Activated gamma-delta T cell treated with Interleukin-2 at 50 U/mL for 16 hours (primary cell): Measurements from ENCODE around the gene HERC4.
"Not testable (repeated sequence)": the region's sequence is repeated elsewhere in the genome, so short reads cannot be mapped to it uniquely, and the experiment has no call there.

Experiments used
- DNase-seq: peaks from one replicate; pipeline ENCODE4 v3.0.0-alpha.2; 2020

Gene HERC4

DNA sequence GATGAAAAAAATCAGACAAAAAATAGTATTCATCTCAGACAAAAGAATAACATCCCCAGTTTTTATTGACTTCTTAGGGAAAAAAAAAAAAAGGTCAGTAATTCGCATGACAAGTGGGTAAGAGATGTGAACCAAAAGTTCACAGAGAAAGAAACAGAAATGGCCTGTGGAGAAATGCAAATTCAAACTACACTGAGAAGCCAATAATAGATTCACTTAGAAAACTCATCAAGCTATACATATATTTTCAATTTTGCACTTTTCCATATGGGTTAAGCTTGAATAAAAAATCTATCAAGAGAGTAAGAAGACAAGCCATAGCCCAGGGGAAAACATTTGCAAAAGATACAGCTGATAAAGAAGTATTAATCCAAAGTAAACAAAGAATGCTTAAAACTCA is 28.0 kb downstream of the HERC4 start:
- no peak for DNase-seq

DNA sequence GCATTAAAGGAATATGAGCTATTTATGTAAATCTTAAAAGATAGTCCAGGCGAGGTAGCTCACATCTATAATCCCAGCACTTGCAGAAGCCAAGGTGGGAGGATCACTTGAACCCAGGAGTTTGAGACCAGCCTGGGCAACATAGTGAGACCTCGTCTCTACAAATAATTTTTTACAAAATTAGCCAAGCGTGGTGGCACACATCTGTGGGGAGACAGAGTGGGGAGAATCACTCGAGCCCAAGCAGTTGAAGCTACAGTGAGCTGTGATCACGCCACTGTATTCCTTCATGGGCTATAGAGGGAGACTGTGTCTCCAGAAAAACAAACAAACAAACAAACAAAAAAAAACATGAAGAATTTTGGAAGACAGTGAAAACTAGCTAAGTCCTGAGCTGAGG is 28.4 kb downstream of the HERC4 start:
- no peak for DNase-seq

DNA sequence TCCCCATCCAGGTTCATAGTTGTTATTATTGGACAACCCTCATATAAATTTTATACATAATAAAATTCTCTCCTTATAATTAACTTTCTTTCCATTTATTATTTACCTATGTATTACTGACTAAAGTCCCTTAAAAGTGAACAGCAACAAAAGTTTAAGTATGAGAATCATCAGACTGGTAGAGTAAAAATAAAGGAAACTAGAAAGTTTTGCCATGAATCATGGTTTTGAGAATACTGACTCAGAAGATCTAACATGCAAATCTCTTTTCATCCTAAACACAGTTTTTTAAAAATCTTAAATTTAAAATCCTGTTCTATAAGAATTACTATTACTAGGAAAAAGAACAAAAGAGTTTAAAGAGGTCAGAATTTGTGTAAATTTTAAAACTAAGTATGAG is 32.1 kb downstream of the HERC4 start:
- no peak for DNase-seq

DNA sequence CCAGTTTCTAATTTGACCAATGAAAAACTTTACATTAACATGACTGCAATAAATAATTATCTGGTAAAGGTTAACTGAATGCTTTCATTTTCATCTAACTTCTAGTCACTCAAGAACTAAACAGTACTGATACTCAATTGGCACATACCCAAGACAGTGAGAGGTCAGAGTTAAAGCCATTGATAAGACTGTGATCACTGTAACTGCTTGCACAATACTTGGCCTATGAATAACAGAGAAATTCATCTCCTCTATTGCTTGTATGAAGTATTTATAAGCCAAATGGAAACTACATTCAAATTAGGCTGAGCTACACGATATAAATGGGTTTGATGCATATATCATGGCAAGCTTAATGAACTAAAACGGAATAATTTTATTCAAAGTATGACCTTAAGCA is 43.0 kb downstream of the HERC4 start:
- no peak for DNase-seq

DNA sequence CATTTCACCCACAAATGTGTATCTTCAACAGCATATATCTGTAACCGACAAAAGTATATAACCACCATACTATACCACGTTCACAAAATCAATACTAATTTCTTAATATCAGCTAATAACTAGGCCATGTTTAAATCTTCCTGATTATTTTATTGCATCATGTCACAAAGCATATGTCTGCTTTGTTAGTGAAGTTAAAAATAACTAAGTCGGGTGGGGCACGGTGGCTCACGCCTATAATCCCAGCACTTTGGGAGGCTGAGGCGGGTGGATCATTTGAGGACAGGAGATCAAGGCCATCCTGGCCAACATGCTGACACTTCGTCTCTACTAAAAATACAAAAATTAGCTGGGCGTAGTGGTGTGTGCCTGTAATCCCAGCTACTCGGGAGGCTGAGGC is 47.7 kb downstream of the HERC4 start:
- no peak for DNase-seq

DNA sequence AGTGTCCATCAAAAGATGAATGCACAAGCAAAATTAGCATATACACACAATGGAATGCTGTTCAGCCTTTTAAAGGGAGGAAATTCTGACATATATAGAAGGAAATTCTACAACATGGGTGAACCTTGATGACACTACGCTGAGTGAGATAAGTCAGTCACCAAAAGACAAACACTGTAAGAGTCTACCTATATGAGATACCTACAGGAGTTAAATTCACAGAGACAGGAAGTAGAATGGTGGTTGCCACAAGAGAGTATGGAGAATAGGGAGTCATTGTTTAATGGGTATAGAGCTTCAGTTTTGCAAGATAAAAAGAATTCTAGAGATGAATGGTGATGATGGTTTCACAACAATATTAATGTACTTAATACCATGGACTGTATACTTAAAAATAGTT is 51.8 kb downstream of the HERC4 start:
- DNase-seq = no peak

DNA sequence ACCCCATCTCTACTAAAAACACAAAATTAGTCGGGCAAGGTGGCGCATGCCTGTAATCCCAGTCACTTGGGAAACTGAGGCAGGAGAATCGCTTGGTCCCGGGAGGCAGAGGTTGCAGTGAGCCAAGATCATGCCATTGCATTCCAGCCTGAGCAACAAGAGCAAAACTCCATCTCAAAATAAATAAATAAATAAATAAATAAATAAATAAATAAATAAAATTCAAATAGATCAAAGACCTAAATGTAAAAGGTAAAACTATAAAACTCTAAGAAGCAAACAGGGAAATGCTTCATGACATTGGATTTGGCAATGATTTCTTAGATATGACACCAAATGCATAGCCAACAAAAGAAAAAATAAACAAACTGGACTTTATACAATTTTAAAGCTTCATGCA is 52.8 kb downstream of the HERC4 start:
- not testable (repeated sequence) for DNase-seq

DNA sequence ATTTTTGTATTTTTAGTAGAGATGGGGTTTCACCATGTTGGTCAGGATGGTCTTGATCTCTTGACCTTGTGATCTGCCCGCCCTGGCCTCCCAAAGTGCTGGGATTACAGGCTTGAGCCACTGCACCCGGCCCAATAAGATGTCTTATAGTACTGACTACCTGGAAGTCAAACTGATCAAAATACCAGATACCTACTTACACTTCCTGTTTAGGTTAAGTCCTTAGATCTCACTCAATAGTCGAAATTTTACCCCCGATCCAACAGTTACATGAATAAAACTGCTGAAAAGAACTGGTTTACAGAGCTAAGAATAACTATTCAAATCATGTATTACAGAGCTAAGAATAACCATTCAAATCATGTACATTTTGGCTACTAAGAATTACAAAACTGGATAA is 58.6 kb downstream of the HERC4 start:
- not testable (repeated sequence) for DNase-seq

DNA sequence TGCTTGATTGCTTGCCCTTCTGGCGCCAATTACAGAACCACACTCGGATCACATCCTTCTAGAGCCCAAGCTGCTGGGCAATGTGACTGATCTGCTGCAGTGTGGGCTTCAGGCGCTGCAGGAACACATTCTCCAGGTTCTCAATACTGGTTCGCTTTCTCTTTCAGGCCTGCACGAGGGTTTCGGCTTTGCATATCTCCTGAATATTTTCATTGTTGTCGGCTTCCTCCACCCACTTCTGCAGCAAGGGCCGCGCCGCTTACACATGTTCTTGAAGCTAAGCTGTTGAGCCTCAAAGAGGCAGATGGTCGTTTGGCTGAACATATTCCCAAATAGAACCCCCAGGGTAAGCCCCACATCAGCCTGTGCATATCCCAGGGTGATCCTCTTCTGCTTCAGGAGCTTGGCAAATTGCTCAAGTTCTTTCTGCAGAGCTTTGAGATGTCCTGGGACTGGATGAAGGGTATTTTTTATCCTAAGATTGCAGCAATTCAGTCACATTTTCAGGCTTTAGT is 64.6 kb downstream of the HERC4 start:
- no peak for DNase-seq

DNA sequence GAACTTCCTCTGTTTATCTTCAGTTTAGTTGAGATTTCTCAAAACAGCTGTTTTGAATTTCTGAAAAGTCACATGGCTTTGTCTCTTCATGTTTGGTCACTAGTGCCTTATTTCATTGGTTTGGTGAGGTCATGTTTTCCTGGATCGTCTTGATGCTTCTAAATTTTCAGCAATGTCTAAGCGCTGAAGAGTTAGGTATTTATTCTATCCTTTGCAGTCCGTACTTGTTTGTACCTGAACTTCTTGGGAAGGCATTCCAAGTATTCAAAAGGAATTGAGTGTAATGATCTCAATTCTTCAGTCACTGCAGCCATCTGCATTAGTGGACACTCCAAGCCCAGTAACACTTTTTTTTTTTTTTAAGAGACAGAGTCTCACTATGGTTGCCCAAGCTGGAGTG is 67.7 kb downstream of the HERC4 start:
- no peak for DNase-seq

DNA sequence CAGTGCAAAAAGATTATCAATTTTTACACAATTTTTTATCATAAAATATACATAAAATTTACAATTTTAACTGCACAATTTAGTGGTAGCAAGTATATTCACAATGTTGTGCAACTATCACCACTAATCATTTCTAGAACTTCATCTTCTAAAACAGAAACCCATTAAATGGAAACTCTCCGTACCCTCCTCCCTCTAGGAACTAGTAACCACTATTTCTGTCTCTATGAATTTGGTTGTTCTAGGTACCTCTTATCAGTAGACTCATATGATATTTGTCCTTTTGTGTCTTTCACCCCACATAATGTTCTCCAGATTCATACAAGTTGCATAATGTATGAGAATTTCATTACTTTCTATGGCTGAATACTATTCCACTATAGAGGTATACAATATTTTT is 73.5 kb downstream of the HERC4 start:
- no peak for DNase-seq

DNA sequence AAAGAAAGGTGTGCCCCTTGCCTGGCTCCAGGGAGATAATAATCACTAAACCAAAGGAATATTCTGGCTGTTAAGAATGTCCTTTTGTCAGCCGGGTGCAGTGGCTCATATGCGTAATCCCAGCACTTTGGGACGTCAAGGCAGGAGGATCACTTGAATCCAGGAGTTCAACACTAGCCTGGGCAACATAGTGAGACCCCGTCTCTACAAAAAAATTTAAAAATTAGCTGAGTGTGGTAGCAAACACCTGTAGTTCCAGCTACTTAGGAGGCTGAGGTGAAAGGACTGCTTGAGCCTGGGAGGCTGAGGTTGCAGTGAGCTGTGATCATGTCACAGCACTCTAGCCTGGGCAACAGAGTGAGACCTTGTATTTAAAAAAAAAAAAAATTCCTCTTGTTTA is 74.1 kb downstream of the HERC4 start:
- no peak for DNase-seq

DNA sequence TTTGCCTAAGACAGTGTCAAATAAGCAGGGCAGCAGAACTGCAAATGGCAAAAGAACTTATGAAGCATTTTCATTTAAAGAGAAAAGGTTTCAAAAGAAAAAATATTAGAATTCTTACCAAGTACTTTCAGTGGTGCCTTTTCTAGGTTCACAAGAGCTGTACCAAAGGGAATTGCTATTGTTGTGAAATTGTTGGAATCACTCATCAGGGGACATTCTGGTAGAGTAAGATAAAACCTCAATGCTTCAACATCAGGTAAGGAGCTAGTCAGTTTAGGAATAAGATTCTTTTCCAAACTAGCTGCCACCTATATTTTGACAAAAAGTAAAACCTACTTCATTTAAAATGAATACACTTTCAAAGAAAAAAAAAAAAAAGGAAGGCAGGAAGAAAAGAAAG is 85.0 kb downstream of the HERC4 start:
- DNase-seq = no peak

DNA sequence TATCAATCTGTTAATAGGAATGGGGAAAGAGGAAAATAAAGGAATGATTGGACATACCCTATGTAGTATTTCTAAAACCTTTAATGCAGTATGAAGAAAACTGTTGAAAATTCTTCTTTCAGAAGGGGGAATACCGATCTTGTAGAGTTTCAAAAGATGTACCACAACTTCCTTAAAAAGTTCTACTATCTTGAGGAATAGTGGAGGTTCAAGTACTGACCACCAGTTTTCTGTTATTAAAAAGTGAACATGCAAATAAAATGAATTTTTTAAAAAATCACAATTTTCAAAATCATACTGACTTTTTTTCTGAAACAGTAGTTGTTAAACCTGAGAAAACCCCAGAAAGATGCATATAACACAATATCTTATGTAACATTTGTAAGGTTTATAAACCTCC is 86.5 kb downstream of the HERC4 start:
- DNase-seq = no peak

DNA sequence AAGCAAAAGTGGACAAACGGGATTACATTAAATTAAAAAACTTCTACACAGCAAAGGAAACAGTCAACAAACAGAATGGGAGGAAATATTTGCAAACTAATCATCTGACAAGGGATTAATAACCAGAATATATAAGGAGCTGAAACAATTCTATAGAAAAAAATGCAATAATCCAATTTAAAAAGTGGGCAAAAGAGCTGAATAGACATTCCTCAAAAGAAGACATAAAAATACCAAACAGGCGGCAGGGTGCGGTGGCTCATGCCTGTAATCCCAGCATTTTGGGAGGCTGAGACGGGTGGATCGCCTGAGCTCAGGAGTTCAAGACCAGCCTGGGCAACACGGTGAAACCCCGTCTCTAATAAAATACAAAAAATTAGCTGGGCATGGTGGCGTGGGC is 92.5 kb downstream of the HERC4 start:
- not testable (repeated sequence) for DNase-seq

DNA sequence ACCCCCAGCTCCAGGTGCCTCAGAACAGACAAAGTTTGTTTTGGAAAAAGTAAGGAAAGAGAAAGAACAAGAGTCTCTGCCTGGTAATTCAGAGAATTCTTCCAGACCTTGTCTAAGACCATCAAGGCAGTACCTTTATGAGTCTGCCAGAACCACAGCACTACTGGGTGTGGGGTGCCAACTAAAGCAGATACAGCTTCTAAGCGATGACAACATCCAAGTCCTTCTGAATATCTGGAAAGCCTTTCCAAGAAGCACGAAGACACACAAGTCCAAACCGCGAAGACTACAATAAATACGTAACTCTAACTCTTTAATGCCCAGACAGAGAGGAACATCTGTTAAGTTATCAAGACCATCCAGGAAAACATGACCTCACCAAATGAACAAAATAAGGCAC is 96.3 kb downstream of the HERC4 start:
- DNase-seq = no peak

DNA sequence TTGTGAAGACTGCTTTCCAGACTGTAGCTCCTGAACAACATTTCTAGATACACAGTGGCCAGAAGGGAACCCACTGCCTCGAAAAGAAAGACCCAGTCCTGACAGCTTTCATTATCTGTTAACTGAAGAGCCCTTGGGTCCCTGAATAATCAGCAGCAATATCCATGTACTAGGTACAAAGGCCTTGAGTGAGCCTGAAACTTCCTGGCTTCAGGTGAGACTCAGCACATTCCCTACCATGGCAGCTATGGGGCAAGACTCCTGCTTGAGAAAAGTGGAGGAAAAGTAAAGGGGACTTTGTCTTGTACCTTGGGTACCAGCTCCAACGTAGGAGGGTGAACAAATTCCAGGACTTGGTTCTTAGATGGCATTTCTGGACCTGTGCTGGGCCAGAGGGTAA is 97.8 kb downstream of the HERC4 start:
- no peak for DNase-seq

DNA sequence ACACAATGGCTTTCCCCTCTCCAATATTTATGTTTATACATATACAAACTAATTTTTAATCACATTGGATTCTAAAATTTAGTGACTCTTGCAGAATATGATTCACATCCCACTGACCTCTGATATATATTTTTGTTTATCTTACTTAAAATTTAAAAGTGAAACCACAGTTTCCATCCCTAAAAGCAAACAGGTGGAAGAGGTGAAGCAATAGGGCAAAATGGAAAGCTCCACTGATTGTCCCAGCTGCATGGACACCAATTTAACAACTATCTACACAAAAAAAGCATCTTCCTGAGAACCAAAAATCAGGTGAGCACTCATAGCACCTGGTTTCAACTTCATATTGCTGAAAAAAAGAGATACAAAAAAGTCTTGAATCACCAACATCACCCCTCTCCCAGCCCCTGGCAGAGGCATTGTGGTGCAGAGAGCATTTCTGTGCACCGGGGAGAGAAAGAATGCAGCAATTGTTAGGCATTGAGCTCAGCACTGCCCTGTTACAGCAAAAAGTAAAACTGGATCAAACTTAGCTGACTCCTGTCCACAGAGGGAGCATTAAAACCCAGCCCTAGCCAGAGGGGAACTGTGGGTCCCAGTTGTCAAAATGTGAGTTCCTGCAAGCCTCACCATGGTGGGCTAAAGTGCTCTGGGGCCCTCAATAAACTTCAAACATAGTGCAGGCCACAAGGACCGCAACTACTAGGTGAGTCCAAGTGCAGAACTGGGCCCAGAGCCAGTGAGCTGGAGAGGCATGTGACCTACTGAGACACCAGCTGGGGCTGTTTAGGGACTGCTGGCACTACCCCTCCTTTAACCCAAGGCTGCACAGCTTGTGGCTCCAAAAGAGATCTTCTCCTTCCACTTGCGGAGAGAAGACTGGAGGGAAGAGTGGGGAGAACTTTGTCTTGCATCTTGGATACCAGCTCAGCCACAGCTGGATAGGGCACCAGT is 98.5 kb downstream of the HERC4 start:
- DNase-seq = no peak

DNA sequence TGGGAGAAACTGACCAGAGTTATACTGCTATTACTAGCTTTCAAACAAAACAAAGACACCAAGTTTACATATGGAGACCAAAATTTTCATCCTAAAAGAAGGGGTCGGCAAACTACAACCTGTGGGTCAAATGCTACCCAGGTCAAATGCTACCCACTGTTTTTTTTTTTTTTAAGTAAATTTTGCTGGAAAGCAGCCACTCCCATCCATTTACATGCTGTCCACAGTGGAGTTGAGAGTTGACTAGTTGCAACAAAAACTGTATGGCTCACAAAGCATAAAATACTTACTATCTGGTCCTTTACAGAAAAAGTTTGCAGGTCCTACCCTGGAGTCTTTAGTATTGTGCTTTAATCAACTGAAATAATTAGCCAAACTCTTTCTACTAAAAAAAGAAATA is 99.2 kb downstream of the HERC4 start:
- DNase-seq = no peak

DNA sequence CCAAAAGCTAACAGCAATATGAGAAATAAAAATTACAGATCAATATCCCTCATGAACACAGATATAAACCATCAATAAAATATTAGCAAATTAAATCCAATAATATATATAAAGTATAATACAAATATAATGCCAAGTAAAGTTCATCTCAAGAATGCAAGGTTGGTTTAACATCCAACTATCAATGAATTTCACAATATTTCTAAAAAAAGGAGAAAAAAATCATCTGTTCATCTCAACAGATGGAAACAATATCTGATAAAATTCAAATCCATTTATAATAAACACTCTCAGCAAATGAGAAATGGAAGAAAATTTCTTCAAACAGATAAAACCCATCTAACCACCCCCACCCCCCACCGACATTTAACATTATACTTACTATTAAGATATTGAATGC is 103.8 kb downstream of the HERC4 start:
- no peak for DNase-seq

DNA sequence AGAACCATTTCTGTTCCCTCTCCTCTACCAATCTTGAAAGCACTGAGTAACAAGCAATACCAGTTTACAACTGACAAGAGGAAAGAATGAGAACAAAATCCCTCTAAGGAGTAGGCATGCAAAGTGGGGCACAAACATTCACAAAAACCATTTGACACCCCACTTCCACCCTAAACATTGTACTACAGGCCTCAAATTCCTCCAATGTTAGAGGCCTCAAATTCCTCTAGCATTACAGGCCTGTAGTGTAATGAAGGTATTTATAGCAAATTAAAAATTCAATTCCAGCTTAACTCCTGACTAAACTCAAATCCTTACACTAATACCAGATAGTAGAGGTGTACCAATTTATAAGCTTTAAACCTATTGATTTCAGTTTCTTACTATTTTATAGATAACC is 105.2 kb downstream of the HERC4 start:
- no peak for DNase-seq

DNA sequence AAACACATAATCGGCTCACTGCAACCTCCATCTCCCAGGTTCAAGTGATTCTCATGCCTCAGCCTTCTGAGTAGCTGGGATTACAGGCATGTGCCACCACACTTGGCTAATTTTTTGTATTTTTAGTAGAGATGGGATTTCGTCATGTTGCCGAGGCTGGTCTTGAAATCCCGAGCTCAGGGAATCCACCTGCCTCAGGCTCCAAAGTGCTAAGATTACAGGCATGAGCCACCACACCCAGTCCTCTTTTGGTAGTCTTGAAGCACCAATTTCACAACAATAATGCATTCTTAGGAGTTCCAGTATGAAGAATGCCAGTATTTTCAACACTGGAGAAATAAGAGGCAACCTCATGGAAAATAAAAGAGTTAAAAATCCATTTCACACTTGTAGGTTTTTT is 109.0 kb downstream of the HERC4 start:
- not testable (repeated sequence) for DNase-seq

DNA sequence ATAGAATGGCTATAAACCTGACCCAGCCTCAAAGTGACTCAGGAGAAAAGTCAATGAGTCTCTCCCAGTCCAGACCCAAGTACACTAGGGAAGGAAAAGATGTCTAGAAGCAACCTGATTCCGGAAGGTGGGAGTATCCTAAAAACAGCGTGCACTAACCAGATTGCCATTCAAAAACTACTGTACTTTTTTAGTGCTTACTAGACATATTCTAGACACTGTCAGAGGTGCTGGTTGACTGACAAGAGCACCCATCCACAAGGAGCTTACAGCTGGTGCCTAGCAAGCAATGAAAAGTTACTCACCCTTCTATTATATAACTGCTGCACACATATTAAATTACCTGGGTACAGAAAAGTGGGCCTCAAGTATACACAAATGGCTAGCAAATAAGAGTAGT is 109.6 kb downstream of the HERC4 start:
- no peak for DNase-seq

DNA sequence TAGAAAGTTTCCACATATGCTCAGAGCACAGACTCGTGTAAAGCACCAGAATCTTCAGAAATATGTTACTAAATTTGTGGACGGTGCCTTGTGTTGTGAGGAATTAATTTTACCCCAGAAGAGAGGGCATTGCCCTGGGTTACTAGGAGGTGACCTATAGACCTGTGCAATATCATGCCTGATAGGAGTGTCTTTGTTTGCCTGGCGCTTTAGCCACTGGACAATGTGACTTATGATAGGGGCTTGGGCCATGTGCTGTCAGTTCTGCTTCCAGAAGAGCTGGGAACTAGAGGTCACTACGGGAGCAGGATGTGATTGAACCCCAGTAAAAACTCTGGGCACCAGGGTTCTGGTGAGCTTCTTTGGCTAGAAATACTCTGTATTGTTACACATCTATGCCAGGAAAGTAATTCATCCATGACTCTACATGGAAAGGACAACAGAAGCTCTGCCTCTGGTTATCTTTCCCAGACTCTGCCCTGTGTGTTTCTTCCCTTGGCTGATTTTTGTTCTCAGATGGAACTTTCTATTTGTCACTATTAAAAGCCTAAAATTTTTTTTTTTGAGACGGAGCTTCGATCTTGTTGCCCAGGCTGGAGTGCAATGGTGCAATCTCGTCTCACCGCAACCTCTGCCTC is 115.1 kb downstream of the HERC4 start:
- no peak for DNase-seq
